K562 (cell line): ENCODE data around the gene SPECC1L. TPM values are rescaled to one million over a fixed set of nuclear protein-coding genes. Genes with fewer than 3 reads are reported as not detected.

Source experiments
- ATAC-seq: fragments of 200-7000 bp; cut with Tn5 transposase; 3 replicates; pipeline ENCODE4 v1.9.1; 2020; ENCODE audit warnings: moderate library complexity
- BruUV-seq: library from RNA; stranded (reverse); fragments of 400-500 nt; replicated peaks from 2 replicates; lab custom pipeline; 2021; lab: Mats Ljungman, UMichigan
- CTCF ChIA-PET: fragments of 300-600 bp; formaldehyde crosslinking; extraction: SDS; loops from one replicate; lab custom pipeline; 2021; ENCODE audit warnings: low intra/inter-chr PET ratio; lab: Yijun Ruan, JAX
- POLR2A ChIA-PET: fragments of 300-600, 350-650 bp; sonication (Branson Sonifier 250); formaldehyde crosslinking; extraction: SDS; loops from one replicate; lab custom pipeline; 2021; ENCODE audit warnings: antibody characterized with exemption, inconsistent platforms; lab: Yijun Ruan, JAX
- DNase-seq, 4 experiments: peaks; one replicate each; pipeline versions ENCODE4 v3.0.0 to v3.0.0-alpha.2; 2011 to 2018; ENCODE audit warnings: low spot score in 3 of 4, mixed read lengths in 3 of 4; ENCODE audit errors: extremely low read depth in 1 of 4
- FAIRE-seq: peaks from 2 replicates; lab custom pipeline; 2011; peaks lifted over from hg19 to GRCh38; lab: Jason Lieb, UNC
- H2AFZ ChIP-seq: 2 replicates; pipeline ENCODE4 v1.6.0; 2011; ENCODE audit warnings: low read depth, low read length, control low read depth, inconsistent platforms
- H3K27ac ChIP-seq: fragments of 200-600 bp; 3 replicates; pipeline ENCODE4 v1.8.0; 2011; ENCODE audit warnings: low read depth, mild to moderate bottlenecking, control low read depth, inconsistent platforms, low read length, moderate library complexity, mixed read lengths; ENCODE audit errors: extremely low read depth
- H3K27me3 ChIP-seq, 2 experiments: fragments of 300-600 bp in 1 of 2; 2 replicates in 1 of 2; 3 replicates in 1 of 2; pipeline versions ENCODE4 v1.6.0 to v1.8.0; 2011; ENCODE audit warnings: inconsistent platforms in 2 of 2, low read length in 2 of 2, mild to moderate bottlenecking in 1 of 2, mixed read lengths in 1 of 2, moderate library complexity in 1 of 2; ENCODE audit not compliant: control insufficient read depth in 2 of 2, insufficient read depth in 2 of 2
- H3K36me3 ChIP-seq: fragments of 300-600 bp; 3 replicates; pipeline ENCODE4 v1.8.0; 2011; ENCODE audit warnings: mild to moderate bottlenecking, low read length, inconsistent platforms; ENCODE audit not compliant: control insufficient read depth, insufficient read depth
- H3K4me1 ChIP-seq, 2 experiments: fragments of 200-600 bp in 1 of 2; replicated peaks in 1 of 2; 2 replicates in 1 of 2; 3 replicates in 1 of 2; pipeline versions ENCODE4 v1.5.1 to v1.8.0; 2011; ENCODE audit warnings: inconsistent platforms in 2 of 2, low read length in 2 of 2, mild to moderate bottlenecking in 1 of 2, mixed read lengths in 1 of 2, moderate library complexity in 1 of 2; ENCODE audit not compliant: control insufficient read depth in 2 of 2, insufficient read depth in 2 of 2
- H3K4me2 ChIP-seq: 2 replicates; pipeline ENCODE4 v1.6.1; 2011; ENCODE audit warnings: low read length, control low read depth, inconsistent platforms, mixed read lengths; ENCODE audit not compliant: insufficient read depth
- H3K4me3 ChIP-seq: fragments of 200-600 bp; sonication (generic), shearing (Covaris generic); 2 replicates; pipeline ENCODE4 v1.5.1; 2016; ENCODE audit warnings: control low read depth, inconsistent platforms
- H3K79me2 ChIP-seq: fragments of 200-600 bp; 3 replicates; pipeline ENCODE4 v1.8.0; 2011; ENCODE audit warnings: low read length, inconsistent platforms; ENCODE audit not compliant: control insufficient read depth, insufficient read depth
- H3K9ac ChIP-seq, 2 experiments: 2 replicates each; pipeline versions ENCODE4 v1.6.0 to v1.6.1; 2011; ENCODE audit warnings: low read depth in 2 of 2, low read length in 2 of 2, control low read depth in 1 of 2, inconsistent platforms in 1 of 2, mild to moderate bottlenecking in 1 of 2, mixed read lengths in 1 of 2; ENCODE audit not compliant: insufficient read depth in 1 of 2
- H3K9me1 ChIP-seq: one replicate; pipeline ENCODE4 v1.6.0; 2011; ENCODE audit warnings: inconsistent platforms, mild to moderate bottlenecking, low read length, moderate library complexity; ENCODE audit not compliant: control insufficient read depth, insufficient read depth
- H3K9me3 ChIP-seq: replicated peaks from 2 replicates; pipeline ENCODE4 v1.5.1; 2011; ENCODE audit warnings: low read depth, low read length, inconsistent platforms; ENCODE audit not compliant: control insufficient read depth, insufficient read depth
- H4K20me1 ChIP-seq: replicated peaks from 2 replicates; pipeline ENCODE4 v1.6.1; 2011; ENCODE audit warnings: low read length, inconsistent platforms, mixed read lengths; ENCODE audit not compliant: control insufficient read depth, insufficient read depth
- CUX1 ChIP-seq: fragments of 200-800 bp; sonication (Bioruptor generic); IDR thresholded peaks from 2 replicates; pipeline ENCODE4 v1.6.1; 2016; ENCODE audit warnings: missing genetic modification characterization, missing compliant biosample characterization
- HNRNPH1 ChIP-seq: fragments of 200-400 bp; formaldehyde crosslinking; optimal IDR thresholded peaks from 2 replicates; pipeline ENCODE3; 2017; ENCODE audit warnings: low read depth, mild to moderate bottlenecking, low read length, moderate library complexity
- MTA1 ChIP-seq: fragments of 450-650 bp; IDR thresholded peaks from 2 replicates; pipeline ENCODE4 v1.6.1; 2017; ENCODE audit warnings: borderline replicate concordance
- PREB ChIP-seq: sonication (generic); formaldehyde crosslinking; IDR thresholded peaks from 2 replicates; pipeline ENCODE4 v1.8.1; 2023; ENCODE audit warnings: mild to moderate bottlenecking, missing genetic modification reagents
- SRF ChIP-seq, 2 experiments: fragments of 250-450, 450-650 bp in 1 of 2; sonication (Bioruptor Pico) in 1 of 2; sonication (generic) in 1 of 2; formaldehyde crosslinking; IDR thresholded peaks; 2 replicates each; pipeline versions ENCODE4 v1.5.0 to v1.5.1; 2020 to 2022; ENCODE audit warnings: mild to moderate bottlenecking in 1 of 2, missing genetic modification reagents in 1 of 2
- THRA ChIP-seq: fragments of 450-650 bp; IDR thresholded peaks from 2 replicates; pipeline ENCODE4 v1.6.1; 2017; ENCODE audit warnings: mild to moderate bottlenecking, moderate library complexity
- ZNF3 ChIP-seq: fragments of 250-450 bp; sonication (Bioruptor Pico); IDR thresholded peaks from 2 replicates; pipeline ENCODE4 v1.5.0; 2021; ENCODE audit warnings: mild to moderate bottlenecking, moderate library complexity
- ZNF431 ChIP-seq: sonication (generic); formaldehyde crosslinking; IDR thresholded peaks from 2 replicates; pipeline ENCODE4 v1.8.0; 2022; ENCODE audit warnings: mild to moderate bottlenecking, missing genetic modification reagents
- ZNF75A ChIP-seq: fragments of 450-650 bp; formaldehyde crosslinking; IDR thresholded peaks from 2 replicates; pipeline ENCODE4 v1.4.0; 2020; ENCODE audit warnings: mild to moderate bottlenecking
- WGBS: fragments of 100-300 bp; shearing (Covaris generic); methylation state at CpG from one replicate; pipeline ENCODE4 v1.1.6; 2016; ENCODE audit warnings: low coverage, mixed read lengths; ENCODE audit not compliant: insufficient coverage; ENCODE audit errors: missing lambda C conversion rate; 5-methylcytosine and 5-hydroxymethylcytosine counted together
- in situ Hi-C: fragments of 300-500 bp; cut with MboI; formaldehyde crosslinking; loops from 4 replicates; pipeline ENCODE4 v1.15.0; 2018; ENCODE audit warnings: inconsistent platforms, mixed read lengths
- intact Hi-C: fragments of 100-400 bp; cut with micrococcal nuclease; formaldehyde crosslinking; loops from 2 replicates; pipeline ENCODE4 v1.14.2; 2022
- polyA plus RNA-seq, 8 experiments: library from polyadenylated mRNA; depleted of rRNA in 4 of 8; stranded (reverse) in 5 of 8; unstranded in 3 of 8; fragments of >200 nt; fragmentation: Nextera tagmentation in 2 of 8; fragmentation: Illumina TruSeq in 1 of 8; extraction: Ambion mirVana in 2 of 8; extraction: Trizol in 1 of 8; gene quantifications; 2 replicates each; pipeline versions ENCODE4 v1.2.1 to v1.2.3, GENCODE V29; 2011 to 2014; ENCODE audit warnings: inconsistent platforms in 1 of 8, missing spikeins in 1 of 8
- total RNA-seq, 7 experiments: library from RNA; depleted of rRNA in 6 of 7; stranded (reverse); fragments of >200 nt in 6 of 7; fragmentation: Illumina TruSeq in 2 of 7; extraction: Trizol in 2 of 7; gene quantifications; 2 replicates each; pipeline versions ENCODE4 v1.2.1 to v1.2.3, GENCODE V29; 2011 to 2021; ENCODE audit warnings: low replicate concordance in 1 of 7

The SPECC1L gene
- total and polyA plus RNA-seq, 9 of the 15 experiments (the other 6 are each of a cell fraction or from before 2014, with no cell fraction given) = 1.4 to 27.9 (median 14.5) TPM

- TF ChIP-seq PREB (no peak), SRF (CRISPR knock-in tag; IDR thresholded peaks at IDR 0.05) (no peak), ZNF431 (CRISPR knock-in tag) (no peak), HNRNPH1 (no peak), ZNF3 (CRISPR knock-in tag) (no peak), THRA (no peak), ZNF75A (no peak), CUX1 (CRISPR knock-in tag) (no peak), MTA1 (no peak)
- FAIRE-seq (no peak), DNase-seq (no peak), ATAC-seq (no peak)
- Histone ChIP-seq H3K4me2 (no peak overlapping the region), H3K79me2 (no peaks in the 10 kb centered on the region), H3K4me3 (no peak overlapping the region), H3K27ac (no peak overlapping the region), H3K4me1 (peaks cover under 1 to 3% of the 10 kb centered on the region in 2 experiments; a peak in 2 of 5 replicates), H3K9me1 (no peaks in the 10 kb centered on the region), H3K27me3 (no peaks in the 10 kb centered on the region), H3K9ac (no peak overlapping the region), H4K20me1 (no peaks in the 10 kb centered on the region; the same call in 1 of the 2 replicates), H3K9me3 (no peaks in the 10 kb centered on the region), H3K36me3 (peaks cover 29% of the 10 kb centered on the region; the same call in 1 of the 3 replicates), H2AFZ (no peak overlapping the region)
- in situ Hi-C loops = loop anchor here (10.0 kb wide), 1 partner anchor 363 kb away; the partner anchor contains the start of gene PIWIL3
- POLR2A ChIA-PET = no interaction called here
- WGBS = 56% methylated on average over 4 of the region's 7 CpGs
- intact Hi-C loops = no loop called here
- CTCF ChIA-PET = no interaction called here
- BruUV-seq = no TSS peak
Measured at GRCh38 chr22:24412274-24412673, 141.6 kb downstream of the SPECC1L start.
